Liver (tissue), 9 donors: Measurements from ENCODE around the gene MCF2L. TPM values are rescaled to one million over a fixed set of nuclear protein-coding genes. Genes with fewer than 3 reads are reported as not detected.

ENCODE experiments used
- DNase-seq: peaks from one replicate; pipeline ENCODE4 v3.0.0-alpha.2; 2017; ENCODE audit warnings: low spot score
- H3K27ac ChIP-seq, 2 donors: one replicate each; pipeline ENCODE4 v1.7.0; 2013; ENCODE audit warnings: inconsistent platforms in 2 of 2, low read length in 2 of 2, control low read depth in 1 of 2, low read depth in 1 of 2, mild to moderate bottlenecking in 1 of 2
- H3K27me3 ChIP-seq, 4 donors: one replicate each; pipeline versions ENCODE4 v1.6.1 to v1.7.0; 2013; ENCODE audit warnings: low read length in 3 of 4, inconsistent platforms in 1 of 4, mild to moderate bottlenecking in 1 of 4, moderate library complexity in 1 of 4; ENCODE audit not compliant: control insufficient read depth in 4 of 4, insufficient read depth in 4 of 4
- H3K36me3 ChIP-seq, 4 donors: one replicate each; pipeline versions ENCODE4 v1.6.1 to v1.7.0; 2013; ENCODE audit warnings: low read length in 3 of 4, mild to moderate bottlenecking in 3 of 4, low read depth in 1 of 4, moderate library complexity in 1 of 4; ENCODE audit not compliant: control insufficient read depth in 4 of 4, insufficient read depth in 3 of 4
- H3K4me1 ChIP-seq, 4 donors: one replicate each; pipeline versions ENCODE4 v1.6.1 to v1.7.0; 2013; ENCODE audit warnings: low read length in 3 of 4, mild to moderate bottlenecking in 3 of 4, moderate library complexity in 1 of 4; ENCODE audit not compliant: control insufficient read depth in 4 of 4, insufficient read depth in 4 of 4
- H3K4me3 ChIP-seq, 3 donors: one replicate each; pipeline versions ENCODE4 v1.6.1 to v1.7.0; 2013; ENCODE audit warnings: low read length in 3 of 3, control low read depth in 1 of 3, low read depth in 1 of 3, mild to moderate bottlenecking in 1 of 3
- H3K9ac ChIP-seq, 2 donors: one replicate each; pipeline ENCODE4 v1.7.0; 2013; ENCODE audit warnings: low read length in 2 of 2, mild to moderate bottlenecking in 2 of 2, moderate library complexity in 2 of 2, control low read depth in 1 of 2, low read depth in 1 of 2
- H3K9me3 ChIP-seq, 4 donors: one replicate each; pipeline versions ENCODE4 v1.6.1 to v1.7.0; 2013; ENCODE audit warnings: low read length in 3 of 4; ENCODE audit not compliant: control insufficient read depth in 4 of 4
- EGR1 ChIP-seq, 2 donors: IDR thresholded peaks; 2 replicates each; pipeline ENCODE4 v1.6.1; 2016 to 2018; ENCODE audit warnings: antibody characterized with exemption in 2 of 2, low read depth in 2 of 2
- FOXA1 ChIP-seq: IDR thresholded peaks from 2 replicates; pipeline ENCODE4 v1.6.1; 2016; ENCODE audit warnings: antibody characterized with exemption
- FOXA2 ChIP-seq: IDR thresholded peaks from 2 replicates; pipeline ENCODE4 v1.6.1; 2016; ENCODE audit warnings: antibody characterized with exemption
- GABPA ChIP-seq, 2 donors: IDR thresholded peaks in 1 of 2; conservative IDR thresholded peaks in 1 of 2; 2 replicates each; pipeline ENCODE4 v1.6.1; 2016; ENCODE audit warnings: antibody characterized with exemption in 2 of 2, mild to moderate bottlenecking in 1 of 2, moderate library complexity in 1 of 2
- HNF4A ChIP-seq, 2 donors: conservative IDR thresholded peaks; 2 replicates each; pipeline ENCODE4 v1.6.1; 2016; ENCODE audit warnings: antibody characterized with exemption in 2 of 2, mild to moderate bottlenecking in 2 of 2
- HNF4G ChIP-seq: IDR thresholded peaks from 2 replicates; pipeline ENCODE4 v1.6.1; 2016; ENCODE audit warnings: antibody characterized with exemption
- JUND ChIP-seq, 2 donors: IDR thresholded peaks; 2 replicates each; pipeline ENCODE4 v1.6.1; 2016; ENCODE audit warnings: antibody characterized with exemption in 2 of 2
- NR2F2 ChIP-seq: IDR thresholded peaks from 2 replicates; pipeline ENCODE4 v1.6.1; 2016; ENCODE audit warnings: antibody characterized with exemption
- RAD21 ChIP-seq, 2 donors: IDR thresholded peaks; 2 replicates each; pipeline ENCODE4 v1.6.1; 2016; ENCODE audit warnings: antibody characterized with exemption in 2 of 2, mild to moderate bottlenecking in 2 of 2
- RXRA ChIP-seq, 2 donors: IDR thresholded peaks; 2 replicates each; pipeline ENCODE4 v1.6.1; 2017 to 2018; ENCODE audit warnings: antibody characterized with exemption in 2 of 2, mild to moderate bottlenecking in 1 of 2
- SP1 ChIP-seq: IDR thresholded peaks from 2 replicates; pipeline ENCODE4 v1.6.1; 2018; ENCODE audit warnings: antibody characterized with exemption, mild to moderate bottlenecking
- TAF1 ChIP-seq: conservative IDR thresholded peaks from 2 replicates; pipeline ENCODE4 v1.6.1; 2016; ENCODE audit warnings: antibody characterized with exemption, mild to moderate bottlenecking
- YY1 ChIP-seq: IDR thresholded peaks from 2 replicates; pipeline ENCODE4 v1.6.1; 2016; ENCODE audit warnings: antibody characterized with exemption, mild to moderate bottlenecking
- WGBS: extraction: QIAGEN DNeasy Blood & Tissue Kit; methylation state at CpG from one replicate; pipeline ENCODE4 v1.1.7; 2013; 5-methylcytosine and 5-hydroxymethylcytosine counted together
- polyA plus RNA-seq, 2 donors: library from polyadenylated mRNA; stranded (reverse) in 1 of 2; unstranded in 1 of 2; fragments of 200-250 nt in 1 of 2; fragments of >200 nt in 1 of 2; fragmentation: Nextera tagmentation in 1 of 2; extraction: Ambion mirVana in 1 of 2; gene quantifications; one replicate each; pipeline versions ENCODE4 v1.2.1 to v1.2.3, GENCODE V29; 2013 to 2015
- total RNA-seq, 2 donors: library from RNA; depleted of rRNA; stranded (reverse); fragments of >200 nt; gene quantifications; one replicate each; pipeline ENCODE4 v1.2.3, GENCODE V29; 2014
- TF ChIP-seq, protein P1 (sequence below): fragments of 150-350 bp; IDR thresholded peaks from 2 replicates; pipeline ENCODE4 v1.5.1; 2017; ENCODE audit warnings: improper control_type of control experiment, low read depth, low read length; ENCODE audit not compliant: missing input control
- TF ChIP-seq, protein P2 (sequence below): IDR thresholded peaks from 2 replicates; pipeline ENCODE4 v1.6.1; 2016; ENCODE audit warnings: antibody characterized with exemption
- TF ChIP-seq, protein P3 (sequence below): IDR thresholded peaks from 2 replicates; pipeline ENCODE4 v1.6.1; 2016; ENCODE audit warnings: antibody characterized with exemption, mild to moderate bottlenecking
- TF ChIP-seq, protein P4 (sequence below): IDR thresholded peaks from 2 replicates; pipeline ENCODE4 v1.6.1; 2016; ENCODE audit warnings: antibody characterized with exemption
- TF ChIP-seq, protein P5 (sequence below): IDR thresholded peaks from 2 replicates; pipeline ENCODE4 v1.6.1; 2016; ENCODE audit warnings: antibody characterized with exemption
- donor health status: healthy.
- donor health status: healthy.
- donor health status: healthy.
- donor health status: healthy.
- donor health status: healthy.

Gene MCF2L
- total and polyA plus RNA-seq, 4 donors = 2.9 to 12.8 (median 7.1) TPM

DNA sequence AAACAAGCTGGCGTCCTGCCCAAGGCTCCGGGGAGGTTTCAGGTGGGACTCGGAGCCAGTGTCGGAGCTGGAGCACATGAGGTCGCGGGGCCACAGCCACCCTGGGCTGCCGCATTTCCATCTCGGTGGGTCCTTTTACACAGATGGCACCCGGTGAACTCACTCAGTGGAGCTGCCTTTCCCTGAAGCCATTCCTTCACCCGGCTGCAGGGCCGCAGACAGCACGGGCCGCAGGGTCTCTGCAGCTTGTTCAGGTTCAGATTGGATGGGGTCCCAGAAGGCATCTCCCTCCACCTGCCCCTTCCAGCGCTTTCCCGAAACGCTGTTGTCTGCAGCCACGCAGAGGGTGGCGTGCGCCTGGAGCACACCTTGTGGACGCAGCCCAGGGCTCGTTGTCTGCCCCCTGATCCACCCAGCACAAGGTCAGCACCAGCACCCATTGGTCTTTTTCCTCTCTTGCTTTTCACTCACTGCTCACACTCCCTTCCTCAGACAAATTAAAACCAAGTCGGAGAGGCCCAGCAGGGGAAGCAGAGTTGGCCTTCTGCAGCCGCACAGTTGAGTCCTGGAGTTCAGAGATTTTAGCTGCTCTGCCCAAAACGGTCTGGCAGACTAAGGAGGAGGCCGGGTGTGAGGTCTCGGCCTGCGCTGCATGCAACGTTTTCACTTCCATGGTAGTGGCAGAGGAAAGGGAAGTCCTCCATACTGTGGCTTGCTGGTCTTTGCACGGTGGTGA is 18.1 kb downstream of the MCF2L start:
- H3K27ac ChIP-seq = no peak overlapping the region
- no peak overlapping the region for H3K4me3 ChIP-seq
- H3K9me3 ChIP-seq = no peaks in the 10 kb centered on the region
- no peak for DNase-seq
- peaks cover 0 to 19% (median 14%) of the 10 kb centered on the region in 4 donors for H3K4me1 ChIP-seq
- no peak for TF ChIP-seq RXRA (IDR thresholded peaks at IDR 0.05)
- no peak for TF ChIP-seq SP1
- TF ChIP-seq, protein P1, sequence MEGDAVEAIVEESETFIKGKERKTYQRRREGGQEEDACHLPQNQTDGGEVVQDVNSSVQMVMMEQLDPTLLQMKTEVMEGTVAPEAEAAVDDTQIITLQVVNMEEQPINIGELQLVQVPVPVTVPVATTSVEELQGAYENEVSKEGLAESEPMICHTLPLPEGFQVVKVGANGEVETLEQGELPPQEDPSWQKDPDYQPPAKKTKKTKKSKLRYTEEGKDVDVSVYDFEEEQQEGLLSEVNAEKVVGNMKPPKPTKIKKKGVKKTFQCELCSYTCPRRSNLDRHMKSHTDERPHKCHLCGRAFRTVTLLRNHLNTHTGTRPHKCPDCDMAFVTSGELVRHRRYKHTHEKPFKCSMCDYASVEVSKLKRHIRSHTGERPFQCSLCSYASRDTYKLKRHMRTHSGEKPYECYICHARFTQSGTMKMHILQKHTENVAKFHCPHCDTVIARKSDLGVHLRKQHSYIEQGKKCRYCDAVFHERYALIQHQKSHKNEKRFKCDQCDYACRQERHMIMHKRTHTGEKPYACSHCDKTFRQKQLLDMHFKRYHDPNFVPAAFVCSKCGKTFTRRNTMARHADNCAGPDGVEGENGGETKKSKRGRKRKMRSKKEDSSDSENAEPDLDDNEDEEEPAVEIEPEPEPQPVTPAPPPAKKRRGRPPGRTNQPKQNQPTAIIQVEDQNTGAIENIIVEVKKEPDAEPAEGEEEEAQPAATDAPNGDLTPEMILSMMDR = no peak
- TF ChIP-seq, protein P2, sequence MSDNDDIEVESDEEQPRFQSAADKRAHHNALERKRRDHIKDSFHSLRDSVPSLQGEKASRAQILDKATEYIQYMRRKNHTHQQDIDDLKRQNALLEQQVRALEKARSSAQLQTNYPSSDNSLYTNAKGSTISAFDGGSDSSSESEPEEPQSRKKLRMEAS = no peak
- TF ChIP-seq JUND (IDR thresholded peaks at IDR 0.05) = no peak
- TF ChIP-seq RAD21 (IDR thresholded peaks at IDR 0.05) = no peak
- TF ChIP-seq HNF4G = no peak
- TF ChIP-seq EGR1 (IDR thresholded peaks at IDR 0.05; ENCODE audit: low read depth in 2 of 2) = no peak
- TF ChIP-seq, protein P3, sequence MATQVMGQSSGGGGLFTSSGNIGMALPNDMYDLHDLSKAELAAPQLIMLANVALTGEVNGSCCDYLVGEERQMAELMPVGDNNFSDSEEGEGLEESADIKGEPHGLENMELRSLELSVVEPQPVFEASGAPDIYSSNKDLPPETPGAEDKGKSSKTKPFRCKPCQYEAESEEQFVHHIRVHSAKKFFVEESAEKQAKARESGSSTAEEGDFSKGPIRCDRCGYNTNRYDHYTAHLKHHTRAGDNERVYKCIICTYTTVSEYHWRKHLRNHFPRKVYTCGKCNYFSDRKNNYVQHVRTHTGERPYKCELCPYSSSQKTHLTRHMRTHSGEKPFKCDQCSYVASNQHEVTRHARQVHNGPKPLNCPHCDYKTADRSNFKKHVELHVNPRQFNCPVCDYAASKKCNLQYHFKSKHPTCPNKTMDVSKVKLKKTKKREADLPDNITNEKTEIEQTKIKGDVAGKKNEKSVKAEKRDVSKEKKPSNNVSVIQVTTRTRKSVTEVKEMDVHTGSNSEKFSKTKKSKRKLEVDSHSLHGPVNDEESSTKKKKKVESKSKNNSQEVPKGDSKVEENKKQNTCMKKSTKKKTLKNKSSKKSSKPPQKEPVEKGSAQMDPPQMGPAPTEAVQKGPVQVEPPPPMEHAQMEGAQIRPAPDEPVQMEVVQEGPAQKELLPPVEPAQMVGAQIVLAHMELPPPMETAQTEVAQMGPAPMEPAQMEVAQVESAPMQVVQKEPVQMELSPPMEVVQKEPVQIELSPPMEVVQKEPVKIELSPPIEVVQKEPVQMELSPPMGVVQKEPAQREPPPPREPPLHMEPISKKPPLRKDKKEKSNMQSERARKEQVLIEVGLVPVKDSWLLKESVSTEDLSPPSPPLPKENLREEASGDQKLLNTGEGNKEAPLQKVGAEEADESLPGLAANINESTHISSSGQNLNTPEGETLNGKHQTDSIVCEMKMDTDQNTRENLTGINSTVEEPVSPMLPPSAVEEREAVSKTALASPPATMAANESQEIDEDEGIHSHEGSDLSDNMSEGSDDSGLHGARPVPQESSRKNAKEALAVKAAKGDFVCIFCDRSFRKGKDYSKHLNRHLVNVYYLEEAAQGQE = no peak
- TF ChIP-seq, protein P4, sequence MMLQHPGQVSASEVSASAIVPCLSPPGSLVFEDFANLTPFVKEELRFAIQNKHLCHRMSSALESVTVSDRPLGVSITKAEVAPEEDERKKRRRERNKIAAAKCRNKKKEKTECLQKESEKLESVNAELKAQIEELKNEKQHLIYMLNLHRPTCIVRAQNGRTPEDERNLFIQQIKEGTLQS = no peak
- TF ChIP-seq NR2F2 = no peak
- TF ChIP-seq, protein P5, sequence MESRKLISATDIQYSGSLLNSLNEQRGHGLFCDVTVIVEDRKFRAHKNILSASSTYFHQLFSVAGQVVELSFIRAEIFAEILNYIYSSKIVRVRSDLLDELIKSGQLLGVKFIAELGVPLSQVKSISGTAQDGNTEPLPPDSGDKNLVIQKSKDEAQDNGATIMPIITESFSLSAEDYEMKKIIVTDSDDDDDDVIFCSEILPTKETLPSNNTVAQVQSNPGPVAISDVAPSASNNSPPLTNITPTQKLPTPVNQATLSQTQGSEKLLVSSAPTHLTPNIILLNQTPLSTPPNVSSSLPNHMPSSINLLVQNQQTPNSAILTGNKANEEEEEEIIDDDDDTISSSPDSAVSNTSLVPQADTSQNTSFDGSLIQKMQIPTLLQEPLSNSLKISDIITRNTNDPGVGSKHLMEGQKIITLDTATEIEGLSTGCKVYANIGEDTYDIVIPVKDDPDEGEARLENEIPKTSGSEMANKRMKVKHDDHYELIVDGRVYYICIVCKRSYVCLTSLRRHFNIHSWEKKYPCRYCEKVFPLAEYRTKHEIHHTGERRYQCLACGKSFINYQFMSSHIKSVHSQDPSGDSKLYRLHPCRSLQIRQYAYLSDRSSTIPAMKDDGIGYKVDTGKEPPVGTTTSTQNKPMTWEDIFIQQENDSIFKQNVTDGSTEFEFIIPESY = no peak
- no peak for TF ChIP-seq YY1
- no peak for TF ChIP-seq FOXA1
- TF ChIP-seq FOXA2 = no peak
- no peak for TF ChIP-seq GABPA (IDR thresholded peaks at IDR 0.05 in 1 of 2, conservative IDR thresholded peaks at IDR 0.05 in 1 of 2)
- TF ChIP-seq HNF4A (conservative IDR thresholded peaks at IDR 0.05) = no peak
- TF ChIP-seq TAF1 = no peak
- WGBS = 86% methylated on average over 28 of the region's 29 CpGs
- H3K36me3 ChIP-seq = no peaks in the 10 kb centered on the region
- H3K9ac ChIP-seq = no peak overlapping the region
- no peaks in the 10 kb centered on the region for H3K27me3 ChIP-seq
